ENCODE data around the gene HES7.

- TF ChIP-seq, protein P1, sequence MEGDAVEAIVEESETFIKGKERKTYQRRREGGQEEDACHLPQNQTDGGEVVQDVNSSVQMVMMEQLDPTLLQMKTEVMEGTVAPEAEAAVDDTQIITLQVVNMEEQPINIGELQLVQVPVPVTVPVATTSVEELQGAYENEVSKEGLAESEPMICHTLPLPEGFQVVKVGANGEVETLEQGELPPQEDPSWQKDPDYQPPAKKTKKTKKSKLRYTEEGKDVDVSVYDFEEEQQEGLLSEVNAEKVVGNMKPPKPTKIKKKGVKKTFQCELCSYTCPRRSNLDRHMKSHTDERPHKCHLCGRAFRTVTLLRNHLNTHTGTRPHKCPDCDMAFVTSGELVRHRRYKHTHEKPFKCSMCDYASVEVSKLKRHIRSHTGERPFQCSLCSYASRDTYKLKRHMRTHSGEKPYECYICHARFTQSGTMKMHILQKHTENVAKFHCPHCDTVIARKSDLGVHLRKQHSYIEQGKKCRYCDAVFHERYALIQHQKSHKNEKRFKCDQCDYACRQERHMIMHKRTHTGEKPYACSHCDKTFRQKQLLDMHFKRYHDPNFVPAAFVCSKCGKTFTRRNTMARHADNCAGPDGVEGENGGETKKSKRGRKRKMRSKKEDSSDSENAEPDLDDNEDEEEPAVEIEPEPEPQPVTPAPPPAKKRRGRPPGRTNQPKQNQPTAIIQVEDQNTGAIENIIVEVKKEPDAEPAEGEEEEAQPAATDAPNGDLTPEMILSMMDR (IDR thresholded peaks at IDR 0.05) = no peak
- TF ChIP-seq EP300 (IDR thresholded peaks at IDR 0.05) (no peak), POLR2A (IDR thresholded peaks at IDR 0.05) (no peak), POLR2AphosphoS5 (IDR thresholded peaks at IDR 0.05) (no peak)
These were observed 17.9 kb downstream of the HES7 start for GRCh38 chr17:8105957-8106398.

All from gastroesophageal sphincter (tissue), 3 donors.